GM18873 (cell line): ENCODE data around the gene CHRNB4.

Experiments
- ATAC-seq: cut with Tn5 transposase; IDR thresholded peaks from one replicate; pipeline ENCODE4 v1.9.1; 2021; ENCODE audit warnings: mild to moderate bottlenecking, moderate library complexity, moderate number of reproducible peaks; ENCODE audit not compliant: unreplicated experiment, low FRiP score

The CHRNB4 gene

GRCh38 chr15:78635346-78635745, 5.7 kb downstream of the CHRNB4 start:
- ATAC-seq: no peak

GRCh38 chr15:78634210-78635145, 6.5 kb downstream of the CHRNB4 start:
- ATAC-seq: no peak

- ATAC-seq: no peak
These were observed 7.7 kb downstream of the CHRNB4 start for GRCh38 chr15:78633348-78633747.

- no peak for ATAC-seq
These were observed 9.9 kb downstream of the CHRNB4 start for GRCh38 chr15:78630886-78631633.

GRCh38 chr15:78629716-78630065, 11.3 kb downstream of the CHRNB4 start:
- no peak for ATAC-seq

GRCh38 chr15:78629031-78629715, 11.8 kb downstream of the CHRNB4 start:
- ATAC-seq: no peak

- no peak for ATAC-seq
These were observed 12.8 kb downstream of the CHRNB4 start for GRCh38 chr15:78628227-78628626.

- no peak for ATAC-seq
These were observed 13.7 kb downstream of the CHRNB4 start for GRCh38 chr15:78627348-78627747.

GRCh38 chr15:78626381-78626995, 14.5 kb downstream of the CHRNB4 start:
- ATAC-seq: no peak

- ATAC-seq: no peak
These were observed 15.3 kb downstream of the CHRNB4 start for GRCh38 chr15:78625606-78626280.

GRCh38 chr15:78624651-78625590, 16.1 kb downstream of the CHRNB4 start:
- ATAC-seq: no peak

- ATAC-seq: no peak
These were observed 17.1 kb downstream of the CHRNB4 start for GRCh38 chr15:78623786-78624497.

- ATAC-seq: no peak
These were observed 19.1 kb downstream of the CHRNB4 start for GRCh38 chr15:78621810-78622402.

GRCh38 chr15:78620527-78621421, 20.2 kb downstream of the CHRNB4 start, which contains the start of gene CHRNA3:
CHRNA3 (minus strand) TSS chr15:78620996; CDS start chr15:78620794, 202 bp downstream.
- ATAC-seq: no peak

- ATAC-seq: no peak
These were observed 20.9 kb downstream of the CHRNB4 start for GRCh38 chr15:78620021-78620526.
